Measurements from ENCODE around the gene NAV3. TPM values are rescaled to one million over a fixed set of nuclear protein-coding genes. Genes with fewer than 3 reads are reported as not detected.

The NAV3 gene
- polyA plus RNA-seq, 1 donor from 2014 or later: 36.9 TPM

DNA sequence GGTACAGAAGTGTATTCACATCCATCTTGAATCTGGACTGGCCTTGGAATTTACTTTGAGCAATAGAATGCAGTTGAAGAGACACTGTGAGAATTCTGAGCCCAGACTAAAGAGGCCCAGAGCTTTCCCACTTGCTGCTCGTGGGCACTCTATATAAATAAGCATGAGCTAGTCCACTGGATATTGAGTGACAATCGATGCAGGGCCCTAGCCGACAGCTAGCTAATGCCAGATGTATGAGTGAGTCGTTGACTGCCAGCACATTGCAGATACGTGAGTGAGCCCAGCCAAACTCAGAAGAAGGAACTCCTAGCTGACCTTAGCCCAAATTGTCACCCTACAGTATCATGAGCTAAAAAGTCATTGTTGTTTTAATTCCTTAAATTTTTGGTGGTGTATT, 24.9 kb downstream of the NAV3 start:
- H3K9me3 ChIP-seq (ENCODE audit: low read length): no peaks in the 10 kb centered on the region
- H3K4me2 ChIP-seq (ENCODE audit: low read length): no peak overlapping the region
- H3K36me3 ChIP-seq (ENCODE audit: insufficient read depth, low read length): no peaks in the 10 kb centered on the region
- no peaks in the 10 kb centered on the region for H3K27me3 ChIP-seq (ENCODE audit: insufficient read depth, low read depth, low read length)
- H3K27ac ChIP-seq (ENCODE audit: low read length): no peak overlapping the region
- H3K79me2 ChIP-seq (replicated peaks; ENCODE audit: insufficient read depth, low read length): no peaks in the 10 kb centered on the region
- H2AFZ ChIP-seq (ENCODE audit: low read depth, low read length): no peak overlapping the region
- H3K4me3 ChIP-seq (ENCODE audit: low read length): no peak overlapping the region
- H3F3A ChIP-seq (ENCODE audit: insufficient read depth, low read length, poor library complexity, severe bottlenecking): no peaks in the 10 kb centered on the region
- H3K9me2 ChIP-seq (ENCODE audit: insufficient read depth, low read length): no peaks in the 10 kb centered on the region
- H4K20me1 ChIP-seq (ENCODE audit: insufficient read depth): no peaks in the 10 kb centered on the region
- no peak overlapping the region for H3K9ac ChIP-seq (ENCODE audit: low read length)
- no peak for TF ChIP-seq EZH2 (IDR thresholded peaks at IDR 0.05; ENCODE audit: borderline replicate concordance, insufficient read depth, low read length, poor library complexity, severe bottlenecking)
- TF ChIP-seq, protein P1, sequence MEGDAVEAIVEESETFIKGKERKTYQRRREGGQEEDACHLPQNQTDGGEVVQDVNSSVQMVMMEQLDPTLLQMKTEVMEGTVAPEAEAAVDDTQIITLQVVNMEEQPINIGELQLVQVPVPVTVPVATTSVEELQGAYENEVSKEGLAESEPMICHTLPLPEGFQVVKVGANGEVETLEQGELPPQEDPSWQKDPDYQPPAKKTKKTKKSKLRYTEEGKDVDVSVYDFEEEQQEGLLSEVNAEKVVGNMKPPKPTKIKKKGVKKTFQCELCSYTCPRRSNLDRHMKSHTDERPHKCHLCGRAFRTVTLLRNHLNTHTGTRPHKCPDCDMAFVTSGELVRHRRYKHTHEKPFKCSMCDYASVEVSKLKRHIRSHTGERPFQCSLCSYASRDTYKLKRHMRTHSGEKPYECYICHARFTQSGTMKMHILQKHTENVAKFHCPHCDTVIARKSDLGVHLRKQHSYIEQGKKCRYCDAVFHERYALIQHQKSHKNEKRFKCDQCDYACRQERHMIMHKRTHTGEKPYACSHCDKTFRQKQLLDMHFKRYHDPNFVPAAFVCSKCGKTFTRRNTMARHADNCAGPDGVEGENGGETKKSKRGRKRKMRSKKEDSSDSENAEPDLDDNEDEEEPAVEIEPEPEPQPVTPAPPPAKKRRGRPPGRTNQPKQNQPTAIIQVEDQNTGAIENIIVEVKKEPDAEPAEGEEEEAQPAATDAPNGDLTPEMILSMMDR (IDR thresholded peaks at IDR 0.05; ENCODE audit: poor library complexity, severe bottlenecking): no peak
- no peak for TF ChIP-seq EP300 (conservative IDR thresholded peaks at IDR 0.05; ENCODE audit: poor library complexity, severe bottlenecking)
- no peak for TF ChIP-seq MXI1 (conservative IDR thresholded peaks at IDR 0.05; ENCODE audit: poor library complexity, severe bottlenecking)
- TF ChIP-seq SMC3 (conservative IDR thresholded peaks at IDR 0.05; ENCODE audit: poor library complexity): no peak
- TF ChIP-seq RAD21 (conservative IDR thresholded peaks at IDR 0.05): no peak
- no peak for TF ChIP-seq TAF1 (IDR thresholded peaks at IDR 0.05; ENCODE audit: low read depth)
- TF ChIP-seq, protein P2, sequence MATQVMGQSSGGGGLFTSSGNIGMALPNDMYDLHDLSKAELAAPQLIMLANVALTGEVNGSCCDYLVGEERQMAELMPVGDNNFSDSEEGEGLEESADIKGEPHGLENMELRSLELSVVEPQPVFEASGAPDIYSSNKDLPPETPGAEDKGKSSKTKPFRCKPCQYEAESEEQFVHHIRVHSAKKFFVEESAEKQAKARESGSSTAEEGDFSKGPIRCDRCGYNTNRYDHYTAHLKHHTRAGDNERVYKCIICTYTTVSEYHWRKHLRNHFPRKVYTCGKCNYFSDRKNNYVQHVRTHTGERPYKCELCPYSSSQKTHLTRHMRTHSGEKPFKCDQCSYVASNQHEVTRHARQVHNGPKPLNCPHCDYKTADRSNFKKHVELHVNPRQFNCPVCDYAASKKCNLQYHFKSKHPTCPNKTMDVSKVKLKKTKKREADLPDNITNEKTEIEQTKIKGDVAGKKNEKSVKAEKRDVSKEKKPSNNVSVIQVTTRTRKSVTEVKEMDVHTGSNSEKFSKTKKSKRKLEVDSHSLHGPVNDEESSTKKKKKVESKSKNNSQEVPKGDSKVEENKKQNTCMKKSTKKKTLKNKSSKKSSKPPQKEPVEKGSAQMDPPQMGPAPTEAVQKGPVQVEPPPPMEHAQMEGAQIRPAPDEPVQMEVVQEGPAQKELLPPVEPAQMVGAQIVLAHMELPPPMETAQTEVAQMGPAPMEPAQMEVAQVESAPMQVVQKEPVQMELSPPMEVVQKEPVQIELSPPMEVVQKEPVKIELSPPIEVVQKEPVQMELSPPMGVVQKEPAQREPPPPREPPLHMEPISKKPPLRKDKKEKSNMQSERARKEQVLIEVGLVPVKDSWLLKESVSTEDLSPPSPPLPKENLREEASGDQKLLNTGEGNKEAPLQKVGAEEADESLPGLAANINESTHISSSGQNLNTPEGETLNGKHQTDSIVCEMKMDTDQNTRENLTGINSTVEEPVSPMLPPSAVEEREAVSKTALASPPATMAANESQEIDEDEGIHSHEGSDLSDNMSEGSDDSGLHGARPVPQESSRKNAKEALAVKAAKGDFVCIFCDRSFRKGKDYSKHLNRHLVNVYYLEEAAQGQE (IDR thresholded peaks at IDR 0.05; ENCODE audit: borderline replicate concordance): no peak
- TF ChIP-seq POLR2AphosphoS5 (IDR thresholded peaks at IDR 0.05): no peak

DNA sequence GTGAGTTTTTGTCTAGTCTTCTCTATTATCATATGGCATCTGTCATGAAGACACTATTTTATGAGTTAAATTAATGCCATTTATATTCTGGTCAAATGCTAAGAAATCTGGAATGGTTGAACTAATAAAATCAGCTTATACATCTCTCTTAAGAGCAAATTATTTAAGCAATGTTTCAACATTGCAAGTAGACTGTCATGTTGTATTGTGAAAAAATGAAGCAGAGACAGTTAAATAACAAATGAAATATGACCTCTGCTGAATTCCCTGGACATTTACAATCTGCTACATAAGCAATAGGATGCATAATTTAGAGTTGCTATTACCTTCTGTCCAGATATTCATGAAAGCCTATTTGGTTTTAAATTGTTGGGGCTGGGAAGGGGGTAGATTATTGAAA, 30.6 kb downstream of the NAV3 start:
- H3K79me2 ChIP-seq (replicated peaks; ENCODE audit: insufficient read depth, low read length): no peaks in the 10 kb centered on the region
- no peak overlapping the region for H3K27ac ChIP-seq (ENCODE audit: low read length)
- no peaks in the 10 kb centered on the region for H4K20me1 ChIP-seq (ENCODE audit: insufficient read depth)
- H3K36me3 ChIP-seq (ENCODE audit: insufficient read depth, low read length): no peaks in the 10 kb centered on the region
- H3K9me2 ChIP-seq (ENCODE audit: insufficient read depth, low read length): no peaks in the 10 kb centered on the region
- no peaks in the 10 kb centered on the region for H3K27me3 ChIP-seq (ENCODE audit: insufficient read depth, low read depth, low read length)
- no peak overlapping the region for H3K4me2 ChIP-seq (ENCODE audit: low read length)
- no peak overlapping the region for H3K9ac ChIP-seq (ENCODE audit: low read length)
- no peak overlapping the region for H3K4me3 ChIP-seq (ENCODE audit: low read length)
- no peaks in the 10 kb centered on the region for H3K9me3 ChIP-seq (ENCODE audit: low read length)
- TF ChIP-seq, protein P1 (IDR thresholded peaks at IDR 0.05; ENCODE audit: poor library complexity, severe bottlenecking): no peak
- TF ChIP-seq TAF1 (IDR thresholded peaks at IDR 0.05; ENCODE audit: low read depth) (no peak), SMC3 (conservative IDR thresholded peaks at IDR 0.05; ENCODE audit: poor library complexity) (no peak), POLR2AphosphoS5 (IDR thresholded peaks at IDR 0.05) (no peak)
- no peaks in the 10 kb centered on the region for H3F3A ChIP-seq (ENCODE audit: insufficient read depth, low read length, poor library complexity, severe bottlenecking)
- no peak overlapping the region for H2AFZ ChIP-seq (ENCODE audit: low read depth, low read length)

All from neural cell (in vitro differentiated cells).